WI38 (cell line): ENCODE data around the gene LIMS2.

Source experiments
- H3K4me3 ChIP-seq: 2 replicates; pipeline ENCODE4 v1.5.1; 2011; ENCODE audit warnings: low read depth, mild to moderate bottlenecking, control low read depth, low read length
- TF ChIP-seq, protein P1 (sequence below): IDR thresholded peaks from 2 replicates; pipeline ENCODE4 v1.5.1; 2012; ENCODE audit warnings: low read depth, mild to moderate bottlenecking, control low read depth, low read length

Gene LIMS2

DNA sequence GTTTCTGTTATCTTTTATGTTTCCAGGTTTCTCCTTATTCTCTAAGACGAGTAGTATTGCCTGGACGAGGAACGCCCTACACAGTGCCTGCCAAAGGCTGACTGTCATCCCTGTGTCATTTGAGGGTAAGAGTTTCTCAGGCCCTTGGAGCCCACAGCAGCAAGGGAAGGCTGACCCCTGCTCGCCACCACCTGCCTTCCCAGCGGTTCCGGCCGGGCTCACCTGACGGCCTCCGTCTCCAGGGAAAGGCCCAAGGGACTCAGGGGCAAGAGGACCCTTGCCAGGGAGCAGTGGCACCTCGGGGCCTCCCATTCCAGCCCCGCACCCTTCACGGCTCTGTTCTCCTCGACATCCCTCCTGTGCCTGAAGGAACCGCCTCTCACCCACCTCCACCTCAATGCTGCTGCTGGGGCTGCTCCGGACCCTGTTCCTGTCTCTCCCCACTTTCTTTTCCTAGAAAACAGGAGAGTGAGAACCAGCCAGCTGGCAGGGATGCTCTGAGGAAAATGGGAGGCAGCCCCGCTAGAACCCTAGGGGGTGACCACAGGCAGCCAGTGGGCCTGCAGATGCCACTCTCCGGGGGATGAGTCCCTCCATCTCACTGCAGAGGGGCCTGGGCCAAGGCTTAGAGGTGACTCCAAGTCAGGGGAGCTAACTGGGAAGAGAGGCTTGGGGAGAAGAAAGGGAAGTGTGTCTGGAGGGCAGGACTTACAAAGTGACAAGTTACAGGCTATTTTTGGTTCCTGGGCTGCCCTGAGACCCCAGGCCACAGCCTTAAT, 1.9 kb downstream of the LIMS2 start:
- peak overlapping the region; percentile 79 for H3K4me3 ChIP-seq
- TF ChIP-seq, protein P1, sequence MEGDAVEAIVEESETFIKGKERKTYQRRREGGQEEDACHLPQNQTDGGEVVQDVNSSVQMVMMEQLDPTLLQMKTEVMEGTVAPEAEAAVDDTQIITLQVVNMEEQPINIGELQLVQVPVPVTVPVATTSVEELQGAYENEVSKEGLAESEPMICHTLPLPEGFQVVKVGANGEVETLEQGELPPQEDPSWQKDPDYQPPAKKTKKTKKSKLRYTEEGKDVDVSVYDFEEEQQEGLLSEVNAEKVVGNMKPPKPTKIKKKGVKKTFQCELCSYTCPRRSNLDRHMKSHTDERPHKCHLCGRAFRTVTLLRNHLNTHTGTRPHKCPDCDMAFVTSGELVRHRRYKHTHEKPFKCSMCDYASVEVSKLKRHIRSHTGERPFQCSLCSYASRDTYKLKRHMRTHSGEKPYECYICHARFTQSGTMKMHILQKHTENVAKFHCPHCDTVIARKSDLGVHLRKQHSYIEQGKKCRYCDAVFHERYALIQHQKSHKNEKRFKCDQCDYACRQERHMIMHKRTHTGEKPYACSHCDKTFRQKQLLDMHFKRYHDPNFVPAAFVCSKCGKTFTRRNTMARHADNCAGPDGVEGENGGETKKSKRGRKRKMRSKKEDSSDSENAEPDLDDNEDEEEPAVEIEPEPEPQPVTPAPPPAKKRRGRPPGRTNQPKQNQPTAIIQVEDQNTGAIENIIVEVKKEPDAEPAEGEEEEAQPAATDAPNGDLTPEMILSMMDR = no peak

DNA sequence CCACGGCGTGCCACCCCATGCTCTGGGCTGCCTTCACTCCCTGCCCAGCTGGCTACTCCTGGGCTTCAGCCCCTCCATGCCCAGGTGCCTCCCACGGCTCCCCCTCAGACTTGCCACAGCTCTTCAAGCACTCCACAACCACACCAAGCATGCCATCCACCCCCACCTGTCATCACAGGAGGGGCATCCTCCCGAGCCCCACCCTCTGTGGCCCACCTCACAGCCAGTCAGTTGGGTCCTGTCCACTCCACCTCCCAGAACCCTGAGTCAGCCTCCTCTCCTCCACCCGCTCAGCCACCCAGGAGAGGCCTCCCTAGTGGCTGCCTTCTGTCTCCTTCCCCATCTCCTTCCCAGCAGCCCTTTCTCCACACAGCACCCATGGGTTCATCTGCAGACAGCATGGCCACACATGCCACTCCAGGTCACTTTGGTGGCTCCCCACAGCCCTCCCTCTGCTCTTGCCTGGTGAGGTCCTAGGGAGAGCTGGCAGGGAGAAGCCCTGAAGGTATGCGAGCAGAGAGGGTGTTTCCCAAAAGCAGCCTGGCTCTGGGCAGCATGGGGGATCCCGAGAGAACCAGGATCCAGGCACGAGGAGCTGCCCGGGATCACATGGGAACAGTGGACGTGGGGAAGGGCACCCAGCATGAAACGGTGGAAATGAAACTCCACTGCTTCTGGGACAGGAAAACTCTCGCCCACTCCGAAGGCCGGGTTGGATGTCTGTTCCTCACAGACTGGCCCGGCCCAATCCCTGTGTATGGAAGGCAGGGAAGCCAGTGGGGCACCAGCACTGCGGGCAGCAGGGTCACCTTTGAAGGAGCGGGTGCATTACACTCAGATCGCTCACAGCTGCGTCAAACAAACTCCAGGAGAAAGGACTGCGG, 2.7 kb downstream of the LIMS2 start:
- TF ChIP-seq, protein P1 = no peak
- no peak overlapping the region for H3K4me3 ChIP-seq

DNA sequence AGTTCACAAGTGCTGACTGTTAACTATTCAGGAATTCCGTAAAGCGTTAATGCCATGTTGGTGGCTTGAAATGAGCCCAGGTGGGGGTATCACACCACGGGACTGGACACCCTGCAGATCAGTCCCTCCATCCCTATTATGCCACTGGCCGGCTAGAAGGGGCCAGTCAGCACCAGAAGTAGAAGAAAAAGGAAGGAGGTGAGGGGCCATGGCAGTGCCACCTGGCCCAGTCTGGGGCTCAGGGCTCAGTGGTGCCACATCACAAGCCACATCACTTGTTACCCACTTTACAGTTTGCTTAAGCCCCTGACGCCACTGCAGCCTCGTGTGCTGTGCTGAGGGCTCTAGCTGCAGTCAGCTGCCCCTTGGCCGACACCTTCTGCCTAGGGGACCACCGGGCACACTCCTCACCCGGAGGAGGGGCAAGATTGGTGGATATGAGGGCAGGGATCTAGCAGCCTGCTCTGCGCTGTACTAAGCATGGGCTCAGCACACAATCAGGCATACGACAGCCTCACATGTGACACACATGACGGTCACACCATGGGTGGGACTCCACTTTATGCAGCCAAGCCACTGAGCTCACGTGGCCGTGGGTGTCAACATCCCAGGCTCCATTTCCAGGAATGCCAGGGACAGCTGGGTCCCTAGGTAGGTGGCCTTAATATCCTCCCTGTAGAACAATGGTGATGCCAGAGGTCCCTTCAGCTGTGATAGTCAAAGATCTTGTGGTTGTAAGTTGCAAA, 3.6 kb downstream of the LIMS2 start:
- TF ChIP-seq, protein P1 = no peak
- H3K4me3 ChIP-seq = no peak overlapping the region

DNA sequence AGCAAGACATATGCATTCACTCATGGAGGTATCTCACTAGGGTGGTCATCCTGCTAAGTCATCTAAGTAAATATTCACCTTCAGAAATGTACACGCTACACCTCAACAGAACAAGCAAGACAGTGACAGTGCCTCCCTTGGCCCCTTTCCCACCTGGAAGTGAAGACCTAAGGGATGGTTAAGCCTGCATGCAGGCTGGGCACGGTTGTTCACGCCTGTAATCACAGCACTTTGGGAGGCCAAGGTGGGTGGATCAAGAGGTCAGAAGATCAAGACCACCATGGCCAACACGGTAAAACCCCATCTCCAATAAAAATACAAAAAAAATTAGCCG, 4.4 kb downstream of the LIMS2 start:
- TF ChIP-seq, protein P1 = no peak
- H3K4me3 ChIP-seq = no peak overlapping the region

DNA sequence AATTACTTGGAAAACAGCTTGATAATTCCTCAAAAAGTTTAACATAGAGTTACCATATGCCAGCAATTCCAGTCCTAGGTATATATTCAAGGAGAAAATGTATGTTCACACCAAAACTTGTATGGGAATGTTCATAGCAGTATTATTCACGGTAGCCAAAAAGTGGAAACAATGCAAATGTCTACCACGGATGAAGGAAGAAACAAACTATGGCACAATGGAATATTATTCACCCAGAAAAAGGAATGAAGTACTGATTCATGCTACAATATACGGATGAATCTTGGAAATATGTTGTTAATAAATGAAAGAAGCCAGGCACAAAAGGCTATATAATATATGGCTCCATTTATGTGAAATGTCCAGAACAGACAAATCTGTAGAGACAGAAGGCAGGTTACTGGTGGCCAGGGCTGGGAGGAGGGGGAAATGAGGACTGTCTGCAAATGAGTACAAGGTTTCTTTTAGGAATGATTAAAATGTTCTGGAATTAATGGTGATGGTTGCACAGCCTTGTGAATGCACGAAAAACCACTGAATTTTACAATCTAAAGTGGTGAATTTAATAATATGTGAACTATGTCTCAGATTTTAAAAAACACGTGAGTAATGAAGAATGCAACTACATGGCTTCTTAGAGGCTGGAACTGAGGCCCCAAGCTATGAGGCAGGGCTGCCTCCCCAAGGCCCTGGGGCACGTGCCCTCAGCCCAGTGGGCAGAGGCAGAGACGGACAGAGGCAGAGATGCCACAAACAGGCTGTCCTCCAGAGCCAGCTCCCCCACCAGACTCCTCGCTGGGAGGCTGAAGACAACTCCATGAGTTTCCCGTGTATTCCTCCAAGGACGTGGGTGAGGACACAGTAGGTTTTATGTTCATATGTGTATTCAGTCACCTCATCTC, 5.0 kb downstream of the LIMS2 start:
- TF ChIP-seq, protein P1 = no peak

DNA sequence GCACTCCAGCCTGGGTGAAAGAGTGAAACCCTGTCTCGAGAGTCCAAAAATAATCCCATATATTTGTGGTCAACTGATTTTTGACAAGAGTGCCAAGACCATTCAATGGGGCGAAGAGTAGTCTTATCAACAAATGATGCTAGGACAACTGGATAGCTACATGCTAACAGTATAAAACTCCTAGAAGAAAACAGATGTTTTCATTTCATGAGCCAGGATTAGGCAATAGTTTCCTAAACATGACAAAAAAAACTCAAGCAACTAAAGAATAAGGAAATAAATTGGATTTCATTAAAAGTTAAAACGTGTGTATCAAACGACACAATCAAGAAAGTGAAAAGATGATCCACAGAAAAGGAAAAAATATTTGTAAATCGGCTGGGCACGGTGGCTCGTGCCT, 6.3 kb downstream of the LIMS2 start:
- no peak overlapping the region for H3K4me3 ChIP-seq
- TF ChIP-seq, protein P1 = no peak

More for the DNA sequence above, 5.0 kb downstream of the LIMS2 start:
- H3K4me3 ChIP-seq = no peak overlapping the region
